IPS DF 4.7 (cell line): ENCODE data around the gene RICTOR.
A peak's percentile ranks its signal among the peaks of the same experiment; 100 is the strongest.

Source experiments
- DNase-seq: peaks from one replicate; pipeline ENCODE4 v3.0.0-alpha.2; 2013; ENCODE audit warnings: low spot score; ENCODE audit errors: extremely low read depth

RICTOR gene

GRCh38 chr5:38891563-38891962, 182.6 kb downstream of the RICTOR start:
- no peak for DNase-seq

GRCh38 chr5:38889424-38889823, 184.8 kb downstream of the RICTOR start:
- DNase-seq, result no peak

GRCh38 chr5:38888041-38888440, 186.2 kb downstream of the RICTOR start:
- DNase-seq, result peak; percentile 30
